GM12873 (cell line): ENCODE data around the gene RGS6.

ENCODE experiments used
- TF ChIP-seq, protein P1 (sequence below): IDR thresholded peaks from 2 replicates; pipeline ENCODE4 v1.5.1; 2012; ENCODE audit warnings: low read depth, mild to moderate bottlenecking, moderate library complexity, low read length, control low read depth; ENCODE audit not compliant: insufficient read depth; ENCODE audit errors: missing control alignments

Gene RGS6

DNA sequence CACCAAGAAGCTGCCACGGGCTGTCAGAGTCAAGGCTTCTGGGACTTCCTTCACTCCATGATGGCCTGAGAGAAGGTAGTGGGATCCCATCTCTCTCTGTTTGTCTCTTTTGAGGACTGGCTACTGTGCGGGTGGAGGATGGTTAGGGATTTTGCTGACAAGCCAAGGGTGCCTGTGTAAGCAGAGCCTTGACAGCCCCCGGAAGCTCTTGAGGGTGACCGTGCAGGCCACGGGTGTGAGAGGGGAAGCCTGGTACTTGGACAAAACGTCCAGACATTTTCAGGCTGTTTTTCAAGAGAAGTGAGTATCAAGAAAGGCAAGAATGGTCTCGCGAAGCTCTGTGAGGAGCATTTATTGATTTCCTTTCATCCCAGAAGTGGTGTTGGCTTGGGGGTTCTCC lies 609.3 kb downstream of the RGS6 start:
- TF ChIP-seq, protein P1, sequence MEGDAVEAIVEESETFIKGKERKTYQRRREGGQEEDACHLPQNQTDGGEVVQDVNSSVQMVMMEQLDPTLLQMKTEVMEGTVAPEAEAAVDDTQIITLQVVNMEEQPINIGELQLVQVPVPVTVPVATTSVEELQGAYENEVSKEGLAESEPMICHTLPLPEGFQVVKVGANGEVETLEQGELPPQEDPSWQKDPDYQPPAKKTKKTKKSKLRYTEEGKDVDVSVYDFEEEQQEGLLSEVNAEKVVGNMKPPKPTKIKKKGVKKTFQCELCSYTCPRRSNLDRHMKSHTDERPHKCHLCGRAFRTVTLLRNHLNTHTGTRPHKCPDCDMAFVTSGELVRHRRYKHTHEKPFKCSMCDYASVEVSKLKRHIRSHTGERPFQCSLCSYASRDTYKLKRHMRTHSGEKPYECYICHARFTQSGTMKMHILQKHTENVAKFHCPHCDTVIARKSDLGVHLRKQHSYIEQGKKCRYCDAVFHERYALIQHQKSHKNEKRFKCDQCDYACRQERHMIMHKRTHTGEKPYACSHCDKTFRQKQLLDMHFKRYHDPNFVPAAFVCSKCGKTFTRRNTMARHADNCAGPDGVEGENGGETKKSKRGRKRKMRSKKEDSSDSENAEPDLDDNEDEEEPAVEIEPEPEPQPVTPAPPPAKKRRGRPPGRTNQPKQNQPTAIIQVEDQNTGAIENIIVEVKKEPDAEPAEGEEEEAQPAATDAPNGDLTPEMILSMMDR = no peak

DNA sequence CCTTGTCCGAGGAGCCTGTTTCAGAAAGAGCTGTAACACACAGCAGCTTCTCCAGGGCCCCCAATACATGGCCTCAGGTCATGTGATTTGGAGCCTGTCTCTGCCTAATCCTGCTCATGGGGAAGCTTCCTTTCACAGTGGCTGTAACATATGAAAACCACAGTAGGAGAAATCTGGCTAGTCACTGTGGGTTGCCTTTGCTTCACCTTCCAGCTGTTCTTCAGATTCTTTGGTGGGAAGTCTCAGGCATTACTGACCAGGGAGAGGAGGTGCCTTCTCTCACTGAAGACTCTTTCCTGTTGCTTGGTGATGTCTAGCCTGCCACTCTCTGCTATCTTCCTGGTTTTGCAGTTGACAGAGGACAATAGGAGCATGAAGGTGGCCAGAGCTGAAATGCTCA lies 611.1 kb downstream of the RGS6 start:
- TF ChIP-seq, protein P1 = no peak

DNA sequence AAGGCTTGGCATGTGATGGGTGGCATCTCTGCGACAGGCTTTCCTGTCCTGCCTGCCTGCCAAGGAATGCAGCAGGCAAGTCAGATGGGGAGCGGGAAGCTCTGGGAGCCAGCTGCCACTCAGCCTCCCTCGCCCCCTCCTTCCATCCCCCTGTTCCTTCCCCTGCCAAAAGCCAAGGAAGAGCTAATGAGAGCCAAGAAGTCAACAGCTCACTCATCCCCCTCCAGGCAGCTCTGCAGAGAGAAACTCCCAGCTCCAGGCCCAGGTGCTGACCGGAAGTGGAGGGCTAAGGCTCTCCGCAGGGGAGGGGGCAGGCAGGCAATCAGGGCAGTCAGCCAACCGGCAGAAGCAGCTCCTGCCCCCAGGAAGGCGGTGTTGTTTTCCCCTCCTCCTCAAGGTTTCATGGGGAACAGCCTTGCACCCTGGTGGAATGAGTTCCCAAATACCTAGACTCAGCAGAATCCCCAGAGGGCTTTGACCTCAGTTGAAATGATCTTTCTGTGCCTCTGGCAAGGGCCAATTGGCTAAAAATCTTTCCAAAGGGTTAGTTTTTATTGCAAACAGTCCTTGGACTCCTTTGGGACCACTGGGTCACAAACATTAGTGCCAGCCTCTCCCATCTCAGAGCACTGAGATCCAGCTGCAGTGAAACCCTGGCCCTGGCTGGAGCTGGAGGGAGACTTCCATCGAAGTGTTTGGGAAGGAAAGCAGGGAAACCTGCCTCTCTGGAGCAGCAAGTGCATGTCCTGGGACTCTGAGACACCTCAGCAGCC lies 612.6 kb downstream of the RGS6 start:
- TF ChIP-seq, protein P1 = no peak

DNA sequence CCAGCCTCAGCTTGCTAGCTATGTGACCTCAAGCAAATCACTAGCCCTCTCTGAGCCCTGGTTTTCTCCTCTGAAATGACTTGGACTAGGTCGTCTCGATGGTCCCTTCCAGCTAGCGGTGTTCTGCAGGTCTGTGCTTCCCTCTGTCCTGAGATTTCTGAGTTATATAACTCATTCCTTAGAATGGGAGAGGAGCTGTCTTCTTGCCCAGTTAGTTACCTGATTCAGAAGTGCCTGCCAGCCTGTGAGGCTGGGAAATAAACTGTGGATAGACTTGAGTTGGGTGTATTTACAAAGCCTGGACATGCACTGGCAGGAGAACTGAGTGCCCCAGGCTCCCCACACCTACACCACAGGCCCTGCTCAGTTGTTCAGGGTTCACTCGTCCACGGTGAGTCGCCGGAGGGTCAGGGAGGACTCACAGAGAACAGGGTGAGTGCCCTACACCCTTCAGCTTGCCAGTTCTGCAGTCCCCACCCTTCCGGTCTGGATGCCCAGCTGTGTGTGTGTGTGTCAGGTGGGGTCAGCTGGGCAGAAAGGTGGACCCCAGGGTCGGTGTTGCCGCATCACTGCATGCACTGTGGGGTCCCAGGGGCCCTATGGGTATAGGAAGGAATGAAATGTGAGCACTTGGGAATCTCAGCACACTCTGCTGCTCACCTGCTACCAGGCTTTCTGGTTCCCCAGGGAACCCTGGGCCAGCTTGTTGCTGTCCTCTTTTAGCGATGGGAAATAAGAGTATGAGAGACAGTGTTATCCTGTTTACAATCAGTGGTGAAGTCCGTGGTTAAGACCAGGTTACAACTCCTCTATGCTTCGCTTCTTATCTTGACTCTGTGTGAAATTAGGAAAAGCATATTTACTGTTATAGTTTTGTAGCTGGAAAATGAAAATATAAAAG lies 613.4 kb downstream of the RGS6 start:
- TF ChIP-seq, protein P1 = no peak

DNA sequence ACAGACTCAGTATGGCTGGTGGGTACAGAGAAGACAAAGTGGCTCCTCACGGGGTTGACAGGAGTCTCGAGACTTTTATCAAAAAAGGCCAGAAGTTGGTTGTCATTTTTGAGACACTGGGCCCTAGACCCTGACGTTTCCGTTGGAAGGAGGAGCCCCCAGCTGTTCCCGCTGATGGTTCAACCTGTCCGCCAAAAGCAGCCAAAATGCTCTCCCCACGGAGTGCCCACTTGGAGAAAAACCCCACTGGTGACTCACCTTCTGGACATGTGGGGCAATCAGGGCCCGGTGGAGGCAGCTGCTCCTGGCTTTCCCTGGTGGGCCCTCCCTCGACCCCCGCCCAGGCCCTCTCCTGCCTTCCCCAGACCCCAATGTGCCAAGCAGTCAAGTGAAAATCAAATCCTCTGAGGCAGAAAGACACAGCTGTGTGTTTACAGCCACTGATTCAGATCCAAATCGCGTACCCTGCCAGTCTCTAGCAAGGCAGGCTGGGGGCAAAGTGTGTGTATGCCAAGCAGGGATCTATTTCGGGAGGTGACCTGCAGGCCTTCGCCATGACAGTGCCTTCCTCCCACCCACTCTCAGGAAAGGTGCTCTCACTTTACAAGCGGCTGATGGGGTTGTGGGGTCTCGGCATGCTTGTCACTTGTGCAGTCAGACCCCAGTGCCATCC lies 614.3 kb downstream of the RGS6 start:
- TF ChIP-seq, protein P1 = no peak

DNA sequence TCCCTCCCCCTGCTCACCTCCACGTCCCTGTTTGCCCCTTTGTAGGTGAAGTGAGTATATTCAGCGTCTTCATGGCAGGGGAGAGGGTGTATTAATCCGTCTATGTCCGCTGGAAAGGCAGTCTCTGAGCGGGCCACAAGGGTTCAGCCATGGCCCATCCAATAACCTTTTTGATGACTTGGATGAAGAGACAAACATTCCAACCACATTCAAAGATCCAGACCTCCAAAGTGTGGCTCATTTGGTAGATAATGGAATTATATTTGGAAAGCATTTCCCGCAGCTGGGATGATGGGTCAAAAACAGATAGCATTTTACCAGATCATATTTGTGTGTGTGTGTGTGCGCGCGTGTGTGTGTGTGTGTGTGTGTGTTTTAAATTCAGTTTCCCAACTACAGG lies 615.8 kb downstream of the RGS6 start:
- TF ChIP-seq, protein P1 = no peak

DNA sequence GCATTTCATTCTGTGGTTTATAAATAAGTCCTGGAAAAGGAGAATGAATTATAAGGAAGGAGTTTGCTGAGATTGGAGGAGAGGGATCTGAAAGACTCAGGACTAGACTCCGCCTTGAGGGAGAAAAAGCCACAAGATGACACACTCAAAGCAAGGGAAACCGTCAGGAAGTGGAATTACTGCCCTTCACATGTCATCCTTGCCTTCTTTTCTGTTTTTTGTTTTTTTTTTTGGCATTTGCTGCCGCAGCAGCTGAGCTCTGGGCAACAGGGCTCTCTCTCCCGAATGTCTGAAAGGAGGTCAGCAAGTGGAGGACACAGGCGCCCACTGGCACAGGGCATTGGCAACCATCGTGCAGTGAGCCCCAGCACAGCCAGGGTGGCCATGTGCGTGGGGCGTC lies 616.8 kb downstream of the RGS6 start:
- TF ChIP-seq, protein P1 = no peak
